Calu3 (cell line): ENCODE data around the gene DGKD. TPM values are rescaled to one million over a fixed set of nuclear protein-coding genes. Genes with fewer than 3 reads are reported as not detected.

Source experiments
- BruUV-seq: library from RNA; stranded (reverse); fragments of 400-500 nt; replicated peaks from 2 replicates; lab custom pipeline; 2021; lab: Mats Ljungman, UMichigan
- CTCF ChIA-PET: fragments of 300-600 bp; sonication (Branson Sonifier 250); formaldehyde crosslinking; loops from one replicate; lab custom pipeline; 2022; ENCODE audit warnings: antibody characterized with exemption; lab: Charles Lee
- DNase-seq: peaks from one replicate; pipeline ENCODE4 v3.0.0; 2022
- H3K27ac Mint-ChIP-seq: one replicate; pipeline ENCODE4 v1.8.0; 2022; ENCODE audit warnings: mixed read lengths; ENCODE audit not compliant: unreplicated experiment
- H3K27me3 Mint-ChIP-seq: one replicate; pipeline ENCODE4 v1.8.0; 2022; ENCODE audit warnings: mixed read lengths; ENCODE audit not compliant: unreplicated experiment
- H3K36me3 Mint-ChIP-seq: one replicate; pipeline ENCODE4 v1.8.0; 2022; ENCODE audit warnings: mild to moderate bottlenecking, moderate library complexity, mixed read lengths; ENCODE audit not compliant: insufficient read depth, unreplicated experiment
- H3K4me1 Mint-ChIP-seq: one replicate; pipeline ENCODE4 v1.8.0; 2022; ENCODE audit warnings: mild to moderate bottlenecking, low read depth, mixed read lengths; ENCODE audit not compliant: unreplicated experiment
- H3K4me3 Mint-ChIP-seq: one replicate; pipeline ENCODE4 v1.8.0; 2022; ENCODE audit warnings: mild to moderate bottlenecking, low read depth, moderate library complexity, mixed read lengths; ENCODE audit not compliant: unreplicated experiment
- H3K9me3 Mint-ChIP-seq: one replicate; pipeline ENCODE4 v1.8.0; 2022; ENCODE audit warnings: low read depth, mixed read lengths; ENCODE audit not compliant: unreplicated experiment
- CTCF ChIP-seq: fragments of 200-600 bp; IDR thresholded peaks from one replicate; pipeline ENCODE4 v1.8.0; 2022; ENCODE audit warnings: antibody characterized with exemption; ENCODE audit not compliant: unreplicated experiment
- intact Hi-C: fragments of 100-400 bp; cut with micrococcal nuclease; formaldehyde crosslinking; loops from one replicate; pipeline ENCODE4 v1.10.0; 2022; ENCODE audit not compliant: unreplicated experiment
- total RNA-seq: library from RNA; stranded (reverse); gene quantifications from 2 replicates; pipeline ENCODE4 v1.2.3, GENCODE V29; 2022

DGKD gene
- total RNA-seq, 1 experiment from 2014 or later = 26.5 TPM

- H3K27ac Mint-ChIP-seq = no peak overlapping the region
- no peaks in the 10 kb centered on the region for H3K27me3 Mint-ChIP-seq
- CTCF ChIA-PET = interaction anchor here (0.6 to 2.0 kb wide), 2 partner anchors 36 to 445 kb away, joined by 3 to 8 read pairs; no protein-coding TSS in a partner anchor
- TF ChIP-seq CTCF = no peak
- H3K4me3 Mint-ChIP-seq = no peak overlapping the region
- H3K36me3 Mint-ChIP-seq = no peaks in the 10 kb centered on the region
- H3K9me3 Mint-ChIP-seq = no peaks in the 10 kb centered on the region
- peaks cover 40% of the 10 kb centered on the region for H3K4me1 Mint-ChIP-seq
- BruUV-seq = no TSS peak
- intact Hi-C loops = loop anchor here (5.0 kb wide), 1 partner anchor 300 kb away; no protein-coding TSS in a partner anchor
- DNase-seq = no peak
These were observed 52.6 kb downstream of the DGKD start for GRCh38 chr2:233406865-233407264.

- intact Hi-C loops = loop anchor here (5.0 kb wide), 1 partner anchor 300 kb away; no protein-coding TSS in a partner anchor
- CTCF ChIA-PET = interaction anchor here (0.6 kb wide), 1 partner anchor 444 kb away, joined by 3 read pairs; no protein-coding TSS in a partner anchor
- Mint-ChIP-seq H3K4me1 (peaks cover 42% of the 10 kb centered on the region), H3K27me3 (no peaks in the 10 kb centered on the region), H3K4me3 (no peak overlapping the region), H3K9me3 (no peaks in the 10 kb centered on the region), H3K27ac (no peak overlapping the region), H3K36me3 (peaks cover under 1% of the 10 kb centered on the region)
- TF ChIP-seq CTCF = no peak
- no TSS peak for BruUV-seq
- DNase-seq = no peak
These were observed 53.5 kb downstream of the DGKD start for GRCh38 chr2:233407771-233408181.

GRCh38 chr2:233408366-233409285 lies 54.3 kb downstream of the DGKD start:
- Mint-ChIP-seq H3K9me3 (peaks cover 2% of the 10 kb centered on the region), H3K27ac (peak overlapping the region; percentile 25), H3K36me3 (peaks cover 9% of the 10 kb centered on the region), H3K4me1 (peaks cover 50% of the 10 kb centered on the region), H3K27me3 (no peaks in the 10 kb centered on the region), H3K4me3 (no peak overlapping the region)
- no TSS peak for BruUV-seq
- DNase-seq = no peak
- no peak for TF ChIP-seq CTCF
- CTCF ChIA-PET = no interaction called here
- intact Hi-C loops = loop anchor here (5.0 kb wide), 1 partner anchor 299 kb away; no protein-coding TSS in a partner anchor

- Mint-ChIP-seq H3K4me1 (peaks cover 55% of the 10 kb centered on the region), H3K4me3 (no peak overlapping the region), H3K36me3 (peaks cover 9% of the 10 kb centered on the region), H3K27me3 (no peaks in the 10 kb centered on the region), H3K27ac (peak overlapping the region; percentile 25), H3K9me3 (peaks cover 2% of the 10 kb centered on the region)
- no peak for TF ChIP-seq CTCF
- CTCF ChIA-PET = interaction anchor here (1.0 to 1.9 kb wide), 3 partner anchors 13 to 39 kb away, joined by 3 to 6 read pairs (median 6); no protein-coding TSS in a partner anchor
- BruUV-seq = no TSS peak
- DNase-seq = peak; percentile 57
- intact Hi-C loops = loop anchor here (5.0 kb wide), 1 partner anchor 298 kb away; no protein-coding TSS in a partner anchor
These were observed 55.1 kb downstream of the DGKD start for GRCh38 chr2:233409286-233409991.
